HCT116 (cell line): ENCODE measurements around the gene PICK1. TPM values are rescaled to one million over a fixed set of nuclear protein-coding genes. Genes with fewer than 3 reads are reported as not detected.
"Not testable (repeated sequence)": the region's sequence is repeated elsewhere in the genome, so short reads cannot be mapped to it uniquely, and the experiment has no call there.

ENCODE experiments used
- ATAC-seq: fragments of 200-7000 bp; cut with Tn5 transposase; 2 replicates; pipeline ENCODE4 v1.9.1; 2020; ENCODE audit warnings: mild to moderate bottlenecking, moderate library complexity
- BruUV-seq: library from RNA; stranded (reverse); fragments of 400-500 nt; replicated peaks from 2 replicates; lab custom pipeline; 2021; lab: Mats Ljungman, UMichigan
- CTCF ChIA-PET: fragments of 300-600 bp; sonication (Branson Sonifier 250); formaldehyde crosslinking; loops from one replicate; lab custom pipeline; 2021; ENCODE audit warnings: antibody characterized with exemption; lab: Charles Lee
- POLR2A ChIA-PET: fragments of 300-600, 350-600 bp; sonication (Branson Sonifier 250); formaldehyde crosslinking; loops from one replicate; lab custom pipeline; 2021; ENCODE audit warnings: antibody characterized with exemption; lab: Charles Lee
- RAD21 ChIA-PET, 2 experiments: fragments of 300-600 bp; sonication (Branson Sonifier 250); formaldehyde crosslinking; loops; one replicate each; lab custom pipeline; 2023; ENCODE audit warnings: low total read pairs in 2 of 2; ENCODE audit not compliant: uncharacterized antibody in 2 of 2, unreplicated experiment in 2 of 2, low non-redundant PET in 1 of 2; lab: Charles Lee
- DNase-seq: peaks from one replicate; pipeline ENCODE4 v3.0.0-alpha.2; 2010; ENCODE audit warnings: low read depth, low spot score
- H2AFZ ChIP-seq: fragments of 200-600 bp; shearing (Covaris generic), sonication (generic); 2 replicates; pipeline ENCODE4 v1.6.1; 2017; ENCODE audit warnings: low read depth, mixed run types, mixed read lengths, antibody characterized with exemption, low read length; ENCODE audit not compliant: poor library complexity, severe bottlenecking
- H3K27ac ChIP-seq: 2 replicates; pipeline ENCODE4 v1.5.1; 2012; ENCODE audit warnings: low read depth, low read length
- H3K27me3 ChIP-seq: fragments of 200-600 bp; sonication (generic); 2 replicates; pipeline ENCODE4 v1.6.1; 2016; ENCODE audit warnings: mixed run types, low read length, mixed read lengths; ENCODE audit not compliant: insufficient read depth
- H3K36me3 ChIP-seq, 2 experiments: fragments of 200-500 bp in 1 of 2; fragments of 200-600 bp in 1 of 2; sonication (Bioruptor generic) in 1 of 2; sonication (generic) in 1 of 2; 2 replicates each; pipeline versions ENCODE4 v1.5.1 to v1.6.1; 2014 to 2016; ENCODE audit warnings: low read length in 2 of 2, inconsistent platforms in 1 of 2, mixed read lengths in 1 of 2, mixed run types in 1 of 2; ENCODE audit not compliant: insufficient read depth in 2 of 2, control insufficient read depth in 1 of 2
- H3K4me1 ChIP-seq, 2 experiments: fragments of 200-600 bp in 1 of 2; sonication (generic) in 1 of 2; 2 replicates each; pipeline versions ENCODE4 v1.5.1 to v1.6.1; 2012 to 2017; ENCODE audit warnings: low read length in 2 of 2, inconsistent platforms in 1 of 2, mild to moderate bottlenecking in 1 of 2, mixed read lengths in 1 of 2, mixed run types in 1 of 2, moderate library complexity in 1 of 2; ENCODE audit not compliant: insufficient read depth in 2 of 2, control insufficient read depth in 1 of 2
- H3K4me2 ChIP-seq: fragments of 200-600 bp; sonication (generic); 2 replicates; pipeline ENCODE4 v1.6.1; 2017; ENCODE audit warnings: mixed run types, low read length, mixed read lengths
- H3K4me3 ChIP-seq, 2 experiments: fragments of 200-600 bp in 1 of 2; sonication (generic) in 1 of 2; replicated peaks in 1 of 2; 2 replicates each; pipeline ENCODE4 v1.5.1; 2011 to 2016; ENCODE audit warnings: low read length in 2 of 2, control low read depth in 1 of 2, low read depth in 1 of 2, mild to moderate bottlenecking in 1 of 2, mixed read lengths in 1 of 2, mixed run types in 1 of 2
- H3K79me2 ChIP-seq: fragments of 200-600 bp; sonication (generic); 2 replicates; pipeline ENCODE4 v1.6.1; 2017; ENCODE audit warnings: mild to moderate bottlenecking, mixed run types, low read length, moderate library complexity, mixed read lengths; ENCODE audit not compliant: insufficient read depth
- H3K9ac ChIP-seq: fragments of 200-600 bp; sonication (generic); 2 replicates; pipeline ENCODE4 v1.6.1; 2016; ENCODE audit warnings: low read length, mixed read lengths
- H3K9me2 ChIP-seq: fragments of 200-600 bp; sonication (generic), shearing (Covaris generic); 2 replicates; pipeline ENCODE4 v1.6.1; 2017; ENCODE audit warnings: mixed run types, mild to moderate bottlenecking, moderate library complexity; ENCODE audit not compliant: insufficient read depth
- H3K9me3 ChIP-seq, 2 experiments: fragments of 200-500 bp in 1 of 2; fragments of 200-600 bp in 1 of 2; sonication (Bioruptor generic) in 1 of 2; sonication (generic) in 1 of 2; 2 replicates each; pipeline ENCODE4 v1.6.1; 2014 to 2017; ENCODE audit warnings: low read length in 2 of 2, mixed read lengths in 2 of 2, inconsistent platforms in 1 of 2, low read depth in 1 of 2, mild to moderate bottlenecking in 1 of 2, mixed run types in 1 of 2, moderate library complexity in 1 of 2; ENCODE audit not compliant: control insufficient read depth in 1 of 2, insufficient read depth in 1 of 2
- H4K20me1 ChIP-seq: fragments of 200-600 bp; sonication (generic), shearing (Covaris generic); 2 replicates; pipeline ENCODE4 v1.6.1; 2017; ENCODE audit warnings: mixed run types, mild to moderate bottlenecking, moderate library complexity; ENCODE audit not compliant: insufficient read depth
- CEBPB ChIP-seq: IDR thresholded peaks from 2 replicates; pipeline ENCODE4 v1.6.1; 2012; ENCODE audit warnings: low read depth
- ELF1 ChIP-seq: IDR thresholded peaks from 2 replicates; pipeline ENCODE4 v1.6.1; 2012; ENCODE audit warnings: low read depth, borderline replicate concordance
- JUND ChIP-seq: IDR thresholded peaks from 2 replicates; pipeline ENCODE4 v1.6.1; 2012
- POLR2A ChIP-seq: IDR thresholded peaks from 2 replicates; pipeline ENCODE4 v1.7.0; 2011; ENCODE audit warnings: borderline replicate concordance; ENCODE audit not compliant: insufficient read depth, insufficient read length; ENCODE audit errors: extremely low read depth
- SIN3A ChIP-seq: IDR thresholded peaks from 2 replicates; pipeline ENCODE4 v1.6.1; 2012; ENCODE audit warnings: low read depth
- SP1 ChIP-seq: IDR thresholded peaks from 2 replicates; pipeline ENCODE4 v1.6.1; 2012; ENCODE audit warnings: low read depth
- TCF7L2 ChIP-seq: IDR thresholded peaks from 2 replicates; pipeline ENCODE4 v1.7.0; 2011; ENCODE audit warnings: borderline replicate concordance, inconsistent platforms; ENCODE audit not compliant: insufficient read depth, insufficient read length; ENCODE audit errors: extremely low read depth
- YY1 ChIP-seq: IDR thresholded peaks from 2 replicates; pipeline ENCODE4 v1.6.1; 2011; ENCODE audit warnings: low read length, low read depth, moderate library complexity, mild to moderate bottlenecking; ENCODE audit not compliant: insufficient replicate concordance; ENCODE audit errors: extremely low read depth
- ZFX ChIP-seq: fragments of 450-650 bp; IDR thresholded peaks from 2 replicates; pipeline ENCODE4 v1.6.1; 2017
- ZNF274 ChIP-seq: fragments of 200-500 bp; sonication (Bioruptor generic); IDR thresholded peaks from 2 replicates; pipeline ENCODE4 v1.6.1; 2014; ENCODE audit warnings: mild to moderate bottlenecking, low read depth, low read length, inconsistent platforms
- intact Hi-C: fragments of 100-400 bp; cut with micrococcal nuclease; formaldehyde crosslinking; loops from 2 replicates; pipeline ENCODE4 v1.10.0; 2022
- total RNA-seq: library from RNA; stranded (reverse); gene quantifications from one replicate; pipeline ENCODE4 v1.2.1, GENCODE V29; 2021; ENCODE audit not compliant: unreplicated experiment
- TF ChIP-seq, protein P1 (sequence below): IDR thresholded peaks from 2 replicates; pipeline ENCODE4 v1.6.1; 2011; ENCODE audit warnings: mild to moderate bottlenecking, low read length, moderate library complexity; ENCODE audit not compliant: insufficient replicate concordance; ENCODE audit errors: extremely low read depth
- TF ChIP-seq, protein P2 (sequence below): IDR thresholded peaks from 2 replicates; pipeline ENCODE4 v1.6.1; 2012; ENCODE audit warnings: low read depth

Gene PICK1
- total RNA-seq, 1 experiment from 2014 or later = 40.0 TPM

DNA sequence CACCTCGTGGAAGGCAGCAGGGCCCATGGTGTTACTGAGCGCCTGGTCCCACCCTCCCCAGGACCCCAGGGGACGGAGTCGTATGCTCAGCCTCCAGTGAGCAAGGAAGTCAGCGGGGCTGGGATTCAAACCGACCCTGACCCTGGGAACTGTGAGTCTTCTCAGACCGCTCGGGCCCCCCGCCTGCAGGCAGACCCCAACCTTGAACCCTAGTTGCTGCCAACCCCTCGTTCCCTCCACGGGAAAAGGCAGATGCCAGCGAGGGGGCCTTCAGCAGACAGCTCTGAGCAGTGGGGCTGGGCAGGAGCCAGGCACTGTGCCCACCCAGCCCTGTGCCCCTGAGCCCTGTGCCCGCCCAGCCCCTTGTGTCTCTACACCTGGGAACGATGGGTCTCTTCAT, 20.4 kb downstream of the PICK1 start (continued):
- TF ChIP-seq TCF7L2 = no peak
- TF ChIP-seq ZNF274 = no peak
- TF ChIP-seq JUND = no peak

DNA sequence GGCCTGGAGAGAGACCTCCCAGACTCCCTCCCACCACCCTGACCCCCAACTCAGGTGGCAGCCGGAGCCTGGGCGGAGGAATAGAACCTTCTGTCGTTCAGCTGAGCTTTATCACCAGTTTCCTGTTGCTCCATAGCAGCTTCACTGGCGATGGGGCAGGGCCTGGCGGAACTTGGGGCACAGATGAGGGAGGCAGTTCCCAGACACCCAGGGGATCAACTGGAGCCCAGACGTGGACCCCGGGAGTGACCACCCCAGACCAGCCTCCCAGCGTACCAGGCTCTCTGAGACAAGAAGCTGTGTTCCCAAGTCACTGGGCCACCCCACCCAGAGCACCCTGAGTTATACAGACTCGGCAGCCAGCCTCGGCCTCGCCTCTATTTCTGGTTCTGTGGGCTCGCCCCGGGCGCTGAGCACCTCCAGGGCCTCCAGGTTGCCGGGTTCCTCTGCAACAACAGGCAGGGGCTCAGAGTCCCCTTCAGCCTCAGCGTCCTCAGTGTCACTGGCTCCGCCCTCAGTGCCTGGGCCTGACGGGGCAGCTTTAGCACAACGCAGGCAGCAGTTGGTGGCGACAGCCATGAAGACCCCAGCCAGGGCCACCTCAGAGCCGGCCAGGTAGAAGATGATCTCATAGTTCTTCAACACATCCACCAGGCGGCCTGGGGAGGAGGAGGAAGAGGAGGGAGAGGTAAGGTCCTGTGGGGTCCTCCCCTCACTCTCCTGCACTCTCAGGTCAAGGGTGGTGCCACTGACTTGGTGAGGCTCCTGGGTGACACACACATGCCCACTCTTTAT, 21.0 kb downstream of the PICK1 start:
- no peaks in the 10 kb centered on the region for H3K9me3 ChIP-seq
- H3K9me2 ChIP-seq = no peaks in the 10 kb centered on the region
- no peak overlapping the region for H3K27ac ChIP-seq
- no peaks in the 10 kb centered on the region for H3K79me2 ChIP-seq
- no peak overlapping the region for H3K4me2 ChIP-seq
- ATAC-seq = no peak
- DNase-seq = no peak
- no peak overlapping the region for H3K9ac ChIP-seq
- ChIA-PET CTCF (no interaction called here), RAD21 (no interaction called here), POLR2A (no interaction called here)
- intact Hi-C loops = no loop called here
- TF ChIP-seq SP1 (no peak), ELF1 (no peak), SIN3A (no peak), ZNF274 (no peak), POLR2A (no peak), CEBPB (no peak), ZFX (no peak), YY1 (no peak)
- TF ChIP-seq, protein P1, sequence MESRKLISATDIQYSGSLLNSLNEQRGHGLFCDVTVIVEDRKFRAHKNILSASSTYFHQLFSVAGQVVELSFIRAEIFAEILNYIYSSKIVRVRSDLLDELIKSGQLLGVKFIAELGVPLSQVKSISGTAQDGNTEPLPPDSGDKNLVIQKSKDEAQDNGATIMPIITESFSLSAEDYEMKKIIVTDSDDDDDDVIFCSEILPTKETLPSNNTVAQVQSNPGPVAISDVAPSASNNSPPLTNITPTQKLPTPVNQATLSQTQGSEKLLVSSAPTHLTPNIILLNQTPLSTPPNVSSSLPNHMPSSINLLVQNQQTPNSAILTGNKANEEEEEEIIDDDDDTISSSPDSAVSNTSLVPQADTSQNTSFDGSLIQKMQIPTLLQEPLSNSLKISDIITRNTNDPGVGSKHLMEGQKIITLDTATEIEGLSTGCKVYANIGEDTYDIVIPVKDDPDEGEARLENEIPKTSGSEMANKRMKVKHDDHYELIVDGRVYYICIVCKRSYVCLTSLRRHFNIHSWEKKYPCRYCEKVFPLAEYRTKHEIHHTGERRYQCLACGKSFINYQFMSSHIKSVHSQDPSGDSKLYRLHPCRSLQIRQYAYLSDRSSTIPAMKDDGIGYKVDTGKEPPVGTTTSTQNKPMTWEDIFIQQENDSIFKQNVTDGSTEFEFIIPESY = no peak
- TF ChIP-seq, protein P2, sequence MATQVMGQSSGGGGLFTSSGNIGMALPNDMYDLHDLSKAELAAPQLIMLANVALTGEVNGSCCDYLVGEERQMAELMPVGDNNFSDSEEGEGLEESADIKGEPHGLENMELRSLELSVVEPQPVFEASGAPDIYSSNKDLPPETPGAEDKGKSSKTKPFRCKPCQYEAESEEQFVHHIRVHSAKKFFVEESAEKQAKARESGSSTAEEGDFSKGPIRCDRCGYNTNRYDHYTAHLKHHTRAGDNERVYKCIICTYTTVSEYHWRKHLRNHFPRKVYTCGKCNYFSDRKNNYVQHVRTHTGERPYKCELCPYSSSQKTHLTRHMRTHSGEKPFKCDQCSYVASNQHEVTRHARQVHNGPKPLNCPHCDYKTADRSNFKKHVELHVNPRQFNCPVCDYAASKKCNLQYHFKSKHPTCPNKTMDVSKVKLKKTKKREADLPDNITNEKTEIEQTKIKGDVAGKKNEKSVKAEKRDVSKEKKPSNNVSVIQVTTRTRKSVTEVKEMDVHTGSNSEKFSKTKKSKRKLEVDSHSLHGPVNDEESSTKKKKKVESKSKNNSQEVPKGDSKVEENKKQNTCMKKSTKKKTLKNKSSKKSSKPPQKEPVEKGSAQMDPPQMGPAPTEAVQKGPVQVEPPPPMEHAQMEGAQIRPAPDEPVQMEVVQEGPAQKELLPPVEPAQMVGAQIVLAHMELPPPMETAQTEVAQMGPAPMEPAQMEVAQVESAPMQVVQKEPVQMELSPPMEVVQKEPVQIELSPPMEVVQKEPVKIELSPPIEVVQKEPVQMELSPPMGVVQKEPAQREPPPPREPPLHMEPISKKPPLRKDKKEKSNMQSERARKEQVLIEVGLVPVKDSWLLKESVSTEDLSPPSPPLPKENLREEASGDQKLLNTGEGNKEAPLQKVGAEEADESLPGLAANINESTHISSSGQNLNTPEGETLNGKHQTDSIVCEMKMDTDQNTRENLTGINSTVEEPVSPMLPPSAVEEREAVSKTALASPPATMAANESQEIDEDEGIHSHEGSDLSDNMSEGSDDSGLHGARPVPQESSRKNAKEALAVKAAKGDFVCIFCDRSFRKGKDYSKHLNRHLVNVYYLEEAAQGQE = no peak
- no TSS peak for BruUV-seq
- H2AFZ ChIP-seq = no peak overlapping the region
- H3K36me3 ChIP-seq = peaks cover 3 to 10% of the 10 kb centered on the region in 2 experiments; a peak in 1 of 4 replicates
- H3K4me3 ChIP-seq = no peak overlapping the region
- no peaks in the 10 kb centered on the region for H4K20me1 ChIP-seq
- H3K4me1 ChIP-seq = no peaks in the 10 kb centered on the region
- no peaks in the 10 kb centered on the region for H3K27me3 ChIP-seq

GRCh38 chr22:38079208-38079607, 22.0 kb downstream of the PICK1 start:
- H3K27ac ChIP-seq, RAD21 ChIA-PET, H3K36me3 ChIP-seq, DNase-seq, H3K4me2 ChIP-seq, BruUV-seq, H3K9me3 ChIP-seq, H3K9me2 ChIP-seq, H3K9ac ChIP-seq, intact Hi-C loops, H3K27me3 ChIP-seq, POLR2A ChIA-PET, ATAC-seq, H3K4me3 ChIP-seq, H2AFZ ChIP-seq, H4K20me1 ChIP-seq, H3K4me1 ChIP-seq, H3K79me2 ChIP-seq, CTCF ChIA-PET: not testable (repeated sequence)
